B cell (primary cell): ENCODE measurements around the gene KCTD6.

Source experiments
- CTCF ChIP-seq: fragments of 200-600 bp; IDR thresholded peaks from one replicate; pipeline ENCODE4 v1.8.0; 2022; ENCODE audit warnings: antibody characterized with exemption, mild to moderate bottlenecking
- EZH2 ChIP-seq: IDR thresholded peaks from 2 replicates; pipeline ENCODE4 v1.6.1; 2012; ENCODE audit warnings: borderline replicate concordance, low read depth, mild to moderate bottlenecking, moderate library complexity, low read length; ENCODE audit not compliant: insufficient read depth, poor library complexity, severe bottlenecking

- TF ChIP-seq CTCF: no peak
- no peak for TF ChIP-seq EZH2
Measured at GRCh38 chr3:58537412-58538301, 45.8 kb downstream of the KCTD6 start.
